GM18519 (cell line): ENCODE data around the gene CSF2RB.

ENCODE experiments used
- ATAC-seq: cut with Tn5 transposase; IDR thresholded peaks from one replicate; pipeline ENCODE4 v1.9.1; 2021; ENCODE audit warnings: mild to moderate bottlenecking, moderate library complexity; ENCODE audit not compliant: unreplicated experiment, low FRiP score

Gene CSF2RB

GRCh38 chr22:36913427-36914389 lies at the start of gene CSF2RB:
CSF2RB (plus strand) TSS chr22:36913628; CDS start chr22:36922208, 8,580 bp downstream.
- no peak for ATAC-seq

- ATAC-seq: no peak
These were observed 49.4 kb upstream of the CSF2RB start for GRCh38 chr22:36863979-36864378.

GRCh38 chr22:36864454-36865215 lies 48.8 kb upstream of the CSF2RB start:
- no peak for ATAC-seq

GRCh38 chr22:36865346-36865745 lies 48.1 kb upstream of the CSF2RB start:
- ATAC-seq: no peak

- no peak for ATAC-seq
These were observed 45.7 kb upstream of the CSF2RB start for GRCh38 chr22:36867695-36868094.

- no peak for ATAC-seq
These were observed 44.8 kb upstream of the CSF2RB start for GRCh38 chr22:36868546-36869181.

GRCh38 chr22:36870250-36870649 lies 43.2 kb upstream of the CSF2RB start:
- no peak for ATAC-seq

- ATAC-seq: no peak
These were observed 41.8 kb upstream of the CSF2RB start for GRCh38 chr22:36871669-36872081.

- ATAC-seq: no peak
These were observed 41.3 kb upstream of the CSF2RB start for GRCh38 chr22:36872084-36872483.

GRCh38 chr22:36872866-36873498 lies 40.4 kb upstream of the CSF2RB start:
- ATAC-seq: no peak

- ATAC-seq: no peak
These were observed 39.7 kb upstream of the CSF2RB start for GRCh38 chr22:36873614-36874308.

- no peak for ATAC-seq
These were observed 39.1 kb upstream of the CSF2RB start for GRCh38 chr22:36874309-36874696.

GRCh38 chr22:36874736-36875135 lies 38.7 kb upstream of the CSF2RB start:
- no peak for ATAC-seq

GRCh38 chr22:36875741-36876140 lies 37.7 kb upstream of the CSF2RB start:
- ATAC-seq: no peak

GRCh38 chr22:36879775-36880174 lies 33.7 kb upstream of the CSF2RB start:
- no peak for ATAC-seq

- ATAC-seq: no peak
These were observed 31.8 kb upstream of the CSF2RB start for GRCh38 chr22:36881504-36882245.

GRCh38 chr22:36884349-36885158 lies 28.9 kb upstream of the CSF2RB start:
- ATAC-seq: no peak

GRCh38 chr22:36885474-36885873 lies 28.0 kb upstream of the CSF2RB start:
- no peak for ATAC-seq
